ENCODE results near the gene NUS1. TPM values are rescaled to one million over a fixed set of nuclear protein-coding genes. Genes with fewer than 3 reads are reported as not detected.
"Not testable (repeated sequence)": the region's sequence is repeated elsewhere in the genome, so short reads cannot be mapped to it uniquely, and the experiment has no call there.

The NUS1 gene
- total and polyA plus RNA-seq, 7 donors: 8.4 to 25.4 (median 14.7) TPM

GRCh38 chr6:117668736-117669135 is 6.5 kb upstream of the NUS1 start:
- Histone ChIP-seq H3K27me3 (ENCODE audit: insufficient read depth in 3 of 3, low read length in 2 of 3) (peaks cover 0 to 1% (median 0%) of the 10 kb centered on the region in 3 donors), H3K27ac (no peak overlapping the region), H3K36me3 (ENCODE audit: insufficient read depth in 1 of 2, low read depth in 1 of 2) (no peaks in the 10 kb centered on the region), H3K4me1 (no peaks in the 10 kb centered on the region), H3K4me3 (no peak overlapping the region), H3K9me3 (no peaks in the 10 kb centered on the region)
- TF ChIP-seq CTCF (IDR thresholded peaks at IDR 0.05): no peak
- no peak for DNase-seq
- intact Hi-C loops (cut with DNase I): no loop called here
- ATAC-seq: no peak

- H3K4me3 ChIP-seq: peak overlapping the region; percentile 79
- peak overlapping the region; percentile 67 for H3K27ac ChIP-seq
- intact Hi-C loops (cut with DNase I): no loop called here
Observed at GRCh38 chr6:117674503-117674902, 766 bp upstream of the NUS1 start.

GRCh38 chr6:117675658-117676301 is 511 bp downstream of the NUS1 start:
- H3K27me3 ChIP-seq (ENCODE audit: insufficient read depth in 3 of 3, low read length in 2 of 3); H3K36me3 ChIP-seq (ENCODE audit: insufficient read depth in 1 of 2, low read depth in 1 of 2); intact Hi-C loops (cut with DNase I); H3K9me3 ChIP-seq: not testable (repeated sequence)
- Histone ChIP-seq H3K4me3 (peak overlapping the region; percentile 79), H3K4me1 (peaks cover 20% of the 10 kb centered on the region), H3K27ac (peak overlapping the region; percentile 67)
- WGBS, 3 donors: 0 to 1% (median 1%) methylated on average over 34 to 50 of the region's 62 CpGs
- DNase-seq (peak in 1 of 2 donors; percentile 59), ATAC-seq (peak; percentile 71 to 85 (median 76))

More at GRCh38 chr6:117674503-117674902, 766 bp upstream of the NUS1 start:
- WGBS, 3 donors: 65 to 66% (median 65%) methylated on average over 10 of the region's 10 CpGs
- DNase-seq (no peak), ATAC-seq (no peak)
- peaks cover 20% of the 10 kb centered on the region for H3K4me1 ChIP-seq
- no peaks in the 10 kb centered on the region for H3K36me3 ChIP-seq (ENCODE audit: insufficient read depth in 1 of 2, low read depth in 1 of 2)
- no peaks in the 10 kb centered on the region for H3K9me3 ChIP-seq
- H3K27me3 ChIP-seq (ENCODE audit: insufficient read depth in 3 of 3, low read length in 2 of 3): peaks cover 0 to 1% (median 0%) of the 10 kb centered on the region in 3 donors
- TF ChIP-seq CTCF (IDR thresholded peaks at IDR 0.05): no peak

- peaks cover 22% of the 10 kb centered on the region for H3K4me1 ChIP-seq
- ATAC-seq (no peak), DNase-seq (no peak)
- H3K9me3 ChIP-seq: no peaks in the 10 kb centered on the region
- H3K27me3 ChIP-seq (ENCODE audit: insufficient read depth in 3 of 3, low read length in 2 of 3): no peaks in the 10 kb centered on the region
- intact Hi-C loops (cut with DNase I): no loop called here
- no peak for TF ChIP-seq CTCF (IDR thresholded peaks at IDR 0.05)
- peak overlapping the region; percentile 67 for H3K27ac ChIP-seq
- WGBS, 3 donors: 62 to 68% (median 64%) methylated on average over 6 of the region's 6 CpGs
- no peaks in the 10 kb centered on the region for H3K36me3 ChIP-seq (ENCODE audit: insufficient read depth in 1 of 2, low read depth in 1 of 2)
- H3K4me3 ChIP-seq: peak overlapping the region; percentile 79
Observed at GRCh38 chr6:117676577-117677218, 1.4 kb downstream of the NUS1 start.

- H3K36me3 ChIP-seq (ENCODE audit: insufficient read depth in 1 of 2, low read depth in 1 of 2): no peaks in the 10 kb centered on the region
- H3K4me1 ChIP-seq: peaks cover 26% of the 10 kb centered on the region
- H3K4me3 ChIP-seq: peak overlapping the region; percentile 79
- no peak for TF ChIP-seq CTCF (IDR thresholded peaks at IDR 0.05)
- WGBS, 3 donors: 26 to 32% (median 30%) methylated on average over 5 of the region's 5 CpGs
- DNase-seq: no peak
- intact Hi-C loops (cut with DNase I): no loop called here
- no peaks in the 10 kb centered on the region for H3K27me3 ChIP-seq (ENCODE audit: insufficient read depth in 3 of 3, low read length in 2 of 3)
- ATAC-seq: peak in 2 of 4 donors; percentile 21 to 29
- peak overlapping the region; percentile 67 for H3K27ac ChIP-seq
- H3K9me3 ChIP-seq: no peaks in the 10 kb centered on the region
Observed at GRCh38 chr6:117677553-117678141, 2.4 kb downstream of the NUS1 start.
